ENCODE measurements around the gene HNRNPF.

The HNRNPF gene

GRCh38 chr10:43420369-43421200 is 11.6 kb upstream of the HNRNPF start:
- DNase-seq: peak; percentile 97

DNA sequence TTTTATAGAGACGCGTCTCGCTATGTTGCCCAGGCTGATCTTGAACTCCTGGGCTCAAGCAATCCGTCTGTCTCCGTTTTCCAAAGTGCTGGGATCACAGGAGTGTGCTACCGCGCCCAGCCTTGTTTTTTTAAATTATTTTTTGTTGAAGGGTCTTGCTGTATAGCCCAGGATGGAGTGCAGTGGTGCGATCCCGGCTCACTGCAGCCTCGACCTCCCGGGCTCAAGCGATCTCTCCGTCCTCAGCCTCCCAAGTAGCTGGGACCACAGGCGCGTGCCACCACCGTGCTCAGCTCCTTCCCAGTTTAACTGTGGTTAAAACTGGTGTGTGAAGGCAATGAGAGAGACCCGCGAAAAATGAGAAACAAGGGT is 11.0 kb upstream of the HNRNPF start:
- DNase-seq: no peak

DNA sequence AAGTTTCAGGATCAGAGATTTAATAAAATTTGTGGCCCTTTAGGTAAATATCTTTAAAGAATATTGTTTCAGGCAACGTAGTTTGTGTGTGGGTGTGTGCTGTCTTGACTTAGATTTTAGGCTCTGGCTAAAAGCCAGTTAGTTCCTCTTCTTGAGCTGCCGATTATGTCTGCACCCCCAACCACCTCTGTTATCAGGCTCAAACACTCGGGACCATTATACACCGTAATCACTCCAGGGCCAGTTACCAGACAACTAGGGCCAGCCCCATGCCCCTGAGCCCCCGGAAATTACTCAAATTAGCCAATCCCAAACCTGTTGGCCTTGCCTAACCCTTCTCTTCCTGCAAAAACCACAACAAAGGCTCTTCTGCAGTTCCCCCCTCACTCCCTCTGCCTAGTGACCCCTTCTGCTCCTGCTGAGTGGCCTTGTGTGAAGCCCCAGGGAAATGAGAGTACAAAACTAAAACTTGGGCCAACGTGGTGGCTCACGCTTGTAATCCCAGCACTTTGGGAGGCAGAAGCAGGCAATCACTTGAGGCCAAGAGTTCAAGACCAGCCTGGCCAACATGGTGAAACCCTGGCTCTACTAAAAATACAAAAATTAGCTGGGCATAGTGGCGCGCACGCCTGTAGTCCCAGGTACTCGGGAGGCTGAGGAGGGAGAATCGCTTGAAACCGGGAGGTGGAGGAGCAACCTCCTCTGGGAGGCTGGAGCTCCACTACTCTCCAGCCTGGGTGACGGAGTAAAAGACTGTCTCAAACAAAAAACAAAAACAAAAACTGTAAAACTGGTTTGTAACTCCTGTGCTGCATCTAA is 9.2 kb upstream of the HNRNPF start:
- peak; percentile 64 for DNase-seq

- no peak for DNase-seq
These were observed 6.6 kb upstream of the HNRNPF start for GRCh38 chr10:43415544-43415943.

- no peak for DNase-seq
These were observed 2.5 kb upstream of the HNRNPF start for GRCh38 chr10:43411536-43411935.

- no peak for DNase-seq
These were observed 1.4 kb upstream of the HNRNPF start for GRCh38 chr10:43410345-43410744.

DNA sequence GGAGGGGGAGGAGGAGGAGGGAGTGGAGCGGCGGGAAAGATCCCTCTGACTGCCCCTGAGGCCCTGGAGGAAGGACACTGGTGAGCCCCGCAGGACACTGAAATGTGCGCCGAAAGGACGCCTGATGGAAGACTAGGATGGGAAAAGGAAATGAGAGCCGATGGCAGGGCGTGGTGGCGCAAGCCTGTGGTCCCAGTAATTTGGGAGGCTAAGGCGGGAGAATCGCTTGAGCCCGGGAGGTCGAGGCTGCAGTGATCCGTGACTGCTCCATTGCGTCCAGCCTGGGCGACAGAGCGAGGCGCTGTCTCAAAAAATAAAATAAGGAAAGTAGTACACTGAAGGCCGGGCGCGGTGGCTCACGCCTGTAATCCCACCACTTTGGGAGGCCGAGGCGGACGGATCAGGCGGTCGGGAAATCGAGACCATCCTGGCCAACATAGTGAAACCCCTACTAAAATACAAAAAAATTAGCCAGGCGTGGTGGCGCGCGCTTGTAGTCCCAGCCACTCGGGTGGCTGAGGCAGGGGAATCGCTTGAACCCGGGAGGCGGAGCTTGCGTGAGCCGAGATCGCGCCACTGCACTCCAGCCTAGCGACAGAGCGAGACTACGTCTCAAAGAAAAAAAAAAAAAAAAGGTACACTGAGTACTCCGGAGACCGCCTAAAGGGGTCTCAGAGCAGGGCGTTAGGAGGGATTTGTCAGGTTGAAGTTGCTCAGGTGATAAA is 561 bp upstream of the HNRNPF start:
- peak; percentile 45 for DNase-seq

DNA sequence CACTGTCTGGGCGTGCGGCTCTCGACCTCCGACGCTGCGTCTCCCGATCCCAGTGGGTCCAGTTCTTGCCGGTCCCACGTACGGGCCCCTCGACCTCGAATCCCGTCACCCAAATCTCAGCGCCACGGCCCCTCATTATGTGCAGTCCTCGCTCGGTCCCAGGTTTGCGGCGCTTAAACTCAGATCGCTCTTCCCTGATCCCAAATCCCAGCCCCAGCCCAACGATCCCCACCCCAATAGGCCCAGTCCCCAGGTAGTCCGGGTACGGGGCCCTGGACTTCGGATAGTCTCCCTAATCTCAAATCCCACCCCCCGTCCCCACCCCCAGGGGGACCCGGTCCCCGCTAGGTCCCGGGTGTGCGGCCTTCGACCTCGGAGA is 666 bp downstream of the HNRNPF start:
- no peak for DNase-seq

GRCh38 chr10:43407576-43408330 is 1.2 kb downstream of the HNRNPF start:
- peak; percentile 97 for DNase-seq

GRCh38 chr10:43407148-43407575 is 1.8 kb downstream of the HNRNPF start:
- peak; percentile 79 for DNase-seq

- no peak for DNase-seq
These were observed 4.3 kb downstream of the HNRNPF start for GRCh38 chr10:43404704-43405084.

GRCh38 chr10:43403911-43404703 is 4.9 kb downstream of the HNRNPF start:
- DNase-seq: no peak

GRCh38 chr10:43402880-43403452 is 6.0 kb downstream of the HNRNPF start:
- no peak for DNase-seq

DNA sequence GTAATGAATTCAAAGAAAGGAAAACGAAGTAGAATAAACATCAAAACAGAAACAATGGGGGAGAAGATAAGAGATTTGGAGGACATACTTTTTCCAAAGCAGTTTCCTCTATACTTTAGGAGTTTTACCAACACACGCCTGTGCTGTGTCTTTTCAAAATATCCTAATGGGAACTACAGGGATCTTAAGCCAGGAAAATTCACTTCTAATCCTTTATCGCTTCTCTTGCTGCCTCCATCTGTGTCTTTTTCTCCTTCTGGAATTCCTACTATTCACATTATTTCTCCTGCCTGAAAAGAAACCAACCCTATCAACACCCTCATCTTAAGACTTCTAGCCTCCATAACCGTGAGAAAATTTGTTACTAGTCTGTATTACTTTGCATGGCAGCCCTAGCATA is 6.8 kb downstream of the HNRNPF start:
- no peak for DNase-seq

DNA sequence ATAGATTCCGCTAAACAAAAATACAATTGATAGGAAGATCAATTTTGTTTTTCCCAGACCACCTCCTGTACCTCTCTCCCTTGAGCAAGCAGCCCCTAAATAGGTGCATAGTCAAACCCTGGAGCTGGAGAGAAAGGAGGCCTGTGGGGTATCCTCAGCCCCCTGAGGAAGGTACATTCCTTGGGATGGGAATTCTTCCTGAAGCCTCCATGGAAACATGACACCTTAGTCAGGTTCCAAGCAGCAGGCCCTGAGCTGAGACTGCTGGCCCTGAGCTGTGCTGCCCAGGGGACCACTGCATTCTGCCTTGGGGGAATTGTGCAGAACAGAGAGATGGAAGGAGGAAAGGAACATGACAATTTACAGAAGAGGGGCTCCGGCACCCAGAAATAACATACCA is 7.4 kb downstream of the HNRNPF start:
- DNase-seq: no peak

GRCh38 chr10:43399320-43400310 is 9.4 kb downstream of the HNRNPF start:
- peak; percentile 73 for DNase-seq

DNA sequence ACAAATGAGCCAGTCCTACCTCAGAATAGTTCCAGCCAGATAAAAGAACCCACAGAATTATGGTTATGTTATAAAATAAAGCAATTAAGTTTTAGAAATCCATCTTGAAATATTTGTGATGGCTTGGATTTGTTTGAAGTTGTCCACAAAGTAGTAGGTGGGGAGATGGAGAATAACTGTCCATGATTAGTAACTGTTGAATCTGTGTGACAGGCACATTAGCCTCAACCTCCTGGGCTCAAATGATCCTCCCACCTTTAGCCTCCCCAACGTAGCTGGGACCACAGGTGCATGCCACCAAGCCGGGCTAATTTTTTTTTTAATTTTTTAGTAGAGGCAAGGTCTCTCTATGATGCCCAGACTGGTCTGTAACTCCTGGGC is 10.1 kb downstream of the HNRNPF start:
- DNase-seq: no peak

- DNase-seq: peak; percentile 90
These were observed 11.9 kb downstream of the HNRNPF start for GRCh38 chr10:43396928-43397624.

- peak; percentile 63 for DNase-seq
These were observed 12.7 kb downstream of the HNRNPF start for GRCh38 chr10:43396061-43396927.
